NCI-H2196 treated with DMSO at 0.1 percent for 48 hours (cell line): ENCODE data around the gene CREB3L2.
"Not testable (repeated sequence)": the region's sequence is repeated elsewhere in the genome, so short reads cannot be mapped to it uniquely, and the experiment has no call there.

Experiments
- DNase-seq: peaks from one replicate; lab custom pipeline; 2025; ENCODE audit not compliant: unreplicated experiment; lab: John Stamatoyannopoulos, UW

The CREB3L2 gene

DNA sequence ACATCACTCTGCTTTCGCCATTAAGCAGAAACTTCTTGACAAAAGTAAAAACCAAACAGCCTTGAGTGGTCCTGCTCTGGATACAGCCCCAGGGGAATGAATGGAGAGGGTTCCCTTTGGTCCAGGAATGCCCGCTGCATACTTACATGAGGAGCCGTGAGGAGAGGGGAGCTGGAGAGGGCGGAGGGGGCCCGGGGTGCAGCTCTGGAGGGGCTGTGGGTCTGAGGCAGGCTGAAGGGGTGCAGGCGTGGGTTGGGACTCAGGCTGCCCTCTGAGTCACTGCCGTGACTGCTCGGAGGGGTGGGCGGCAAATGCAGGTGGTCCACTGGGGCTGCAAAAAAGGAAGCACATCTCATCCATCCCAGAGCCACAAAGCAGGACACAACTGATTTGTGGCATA lies 93.8 kb downstream of the CREB3L2 start:
- no peak for DNase-seq

DNA sequence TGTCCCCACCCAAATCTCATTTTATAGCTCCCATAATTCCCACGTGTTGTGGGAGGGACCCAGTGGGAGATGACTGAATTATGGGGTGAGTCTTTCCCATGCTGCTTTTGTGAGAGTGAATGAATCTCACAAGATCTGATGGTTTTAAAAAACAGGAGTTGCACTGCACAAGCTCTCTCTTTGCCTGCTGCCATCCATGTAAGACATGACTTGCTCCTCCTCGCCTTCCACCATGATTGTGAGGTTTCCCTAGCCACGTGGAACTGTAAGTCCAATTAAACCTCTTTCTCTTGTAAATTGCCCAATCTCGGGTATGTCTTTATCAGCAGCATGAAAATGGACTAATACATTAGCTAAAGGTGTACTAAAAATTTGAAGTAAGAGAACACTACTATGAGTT lies 95.2 kb downstream of the CREB3L2 start:
- not testable (repeated sequence) for DNase-seq

DNA sequence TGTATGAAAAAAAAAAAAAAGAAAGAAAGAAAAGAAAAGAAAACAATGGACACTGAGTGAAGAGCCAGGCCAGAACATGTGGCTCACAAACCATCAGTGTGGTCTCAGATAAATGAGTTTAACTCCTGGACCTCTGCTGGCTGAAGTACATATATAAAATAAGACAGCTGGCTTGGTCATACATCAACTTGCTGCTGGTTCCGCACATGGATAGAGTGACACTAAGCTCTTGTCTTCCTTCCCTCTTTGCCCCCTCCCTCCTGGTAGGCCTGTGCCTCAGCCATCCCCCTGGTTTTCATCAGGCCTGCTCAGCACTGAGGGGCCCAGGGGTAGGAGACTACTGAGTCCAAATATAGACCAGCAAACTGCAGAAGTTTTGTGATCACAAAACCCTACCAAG lies 97.1 kb downstream of the CREB3L2 start:
- no peak for DNase-seq

- DNase-seq: peak; percentile 53
Measured at GRCh38 chr7:137903382-137904169, 98.3 kb downstream of the CREB3L2 start.

DNA sequence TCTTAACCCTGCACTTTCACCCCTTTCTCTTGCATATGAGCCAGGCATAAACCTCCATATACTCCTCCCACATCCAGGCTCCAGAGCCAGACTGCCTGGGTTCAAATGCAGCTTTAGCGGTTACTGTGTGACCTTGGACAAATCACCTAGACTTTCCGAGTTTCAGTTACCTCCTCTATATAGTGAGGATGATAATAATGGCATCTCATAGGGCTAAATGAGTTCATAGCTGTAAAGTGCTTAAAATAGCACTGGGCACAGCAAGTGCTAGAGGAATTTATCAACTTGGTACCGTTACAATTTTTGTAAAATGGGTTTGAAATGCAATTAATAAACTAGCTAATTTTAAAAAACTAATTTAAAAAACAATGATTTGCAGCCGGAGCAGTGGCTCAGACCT lies 101.7 kb downstream of the CREB3L2 start:
- no peak for DNase-seq

- peak; percentile 45 for DNase-seq
Measured at GRCh38 chr7:137898839-137899721, 102.8 kb downstream of the CREB3L2 start.

DNA sequence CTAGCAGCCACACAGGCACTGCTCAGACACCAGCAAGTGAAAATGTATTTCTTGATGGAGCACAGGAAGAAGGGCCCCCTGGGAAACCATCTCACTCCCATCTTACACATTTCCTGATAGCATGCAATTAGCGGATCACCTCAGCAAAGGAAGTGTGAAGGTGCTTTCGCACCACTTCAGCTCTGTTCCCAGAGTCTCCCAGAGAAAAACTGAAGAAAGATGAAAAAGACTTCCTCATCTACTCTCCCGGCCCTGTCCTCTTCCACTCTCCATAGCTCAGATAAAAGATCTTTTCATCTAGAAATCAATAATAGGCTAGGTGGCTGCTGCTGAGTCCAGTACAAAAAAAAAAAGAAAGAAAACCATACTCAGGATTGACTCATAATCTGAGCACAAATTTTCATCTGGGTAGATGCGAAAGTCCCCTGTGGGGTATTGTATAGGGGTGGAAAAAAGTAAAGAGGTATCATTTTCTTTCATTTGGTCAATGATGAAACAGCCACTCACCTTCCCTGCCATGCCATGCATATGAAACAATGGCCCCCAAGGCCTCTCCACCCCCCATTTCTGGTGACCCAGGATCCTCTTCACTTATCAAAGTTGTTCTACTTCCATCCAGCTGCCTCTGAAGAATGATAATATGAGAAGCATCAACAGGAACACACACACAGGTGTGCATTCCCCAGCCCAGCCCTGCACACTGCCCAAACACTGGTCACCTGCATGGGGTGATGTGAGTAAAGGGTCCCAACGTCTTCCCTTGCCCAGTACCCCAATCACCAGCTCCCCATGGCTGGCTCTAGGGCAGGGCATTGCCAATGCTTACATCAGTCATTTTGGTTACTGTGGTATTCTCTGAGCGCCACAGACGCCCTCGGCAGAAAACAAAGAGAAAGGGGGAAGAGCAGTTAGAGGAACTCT lies 106.3 kb downstream of the CREB3L2 start:
- DNase-seq: no peak

DNA sequence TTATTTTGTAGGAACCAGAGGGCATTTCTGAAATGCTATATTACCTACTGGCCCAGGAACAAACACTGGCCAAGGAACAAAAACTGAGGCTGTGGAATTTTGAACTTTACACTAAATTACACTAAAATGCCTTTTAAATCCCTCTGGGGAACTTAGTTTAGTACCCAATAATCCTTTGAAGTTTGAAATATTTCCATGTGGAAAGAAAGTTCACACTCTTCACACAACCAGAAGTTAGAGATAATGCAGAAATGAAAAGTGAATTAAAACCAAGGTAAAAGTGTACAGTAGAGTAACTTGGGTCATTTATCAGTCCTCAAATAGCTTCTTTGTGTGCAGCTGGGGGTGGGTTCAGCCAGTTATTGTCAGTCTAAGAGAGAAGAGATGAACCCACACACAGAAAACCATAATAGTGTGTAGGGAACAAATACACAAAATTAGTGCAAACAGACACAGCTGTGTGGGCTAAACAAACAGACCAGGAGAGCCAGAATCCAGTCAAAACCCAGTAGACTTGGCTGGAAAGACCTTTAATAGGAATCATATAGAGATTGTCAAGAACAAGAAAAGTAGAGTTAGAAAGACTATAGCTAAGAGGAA lies 108.6 kb downstream of the CREB3L2 start:
- DNase-seq: no peak

GRCh38 chr7:137891016-137891655 lies 110.8 kb downstream of the CREB3L2 start:
- no peak for DNase-seq

DNA sequence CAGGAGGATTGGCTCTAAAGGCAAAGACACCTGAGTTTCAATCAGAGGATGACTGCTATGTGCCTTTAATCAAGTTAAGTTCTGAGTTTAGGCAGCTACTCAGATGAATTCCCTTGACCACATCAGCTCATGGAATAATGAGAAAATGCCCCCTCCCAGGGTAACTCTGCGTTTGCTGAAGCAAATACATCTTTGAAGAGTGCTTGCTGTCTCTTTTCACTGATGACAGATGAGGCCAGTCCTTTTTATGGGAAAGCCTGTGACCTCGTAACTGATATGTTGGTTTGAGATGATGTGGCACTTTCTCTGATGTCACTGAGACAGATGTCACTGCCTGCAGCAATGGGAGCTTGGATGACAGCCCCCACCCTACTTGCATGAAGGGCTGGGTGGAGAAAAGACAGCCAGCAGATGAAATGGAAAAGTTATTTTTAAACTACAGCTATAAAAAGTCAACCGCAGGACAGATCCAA lies 111.4 kb downstream of the CREB3L2 start:
- no peak for DNase-seq

DNA sequence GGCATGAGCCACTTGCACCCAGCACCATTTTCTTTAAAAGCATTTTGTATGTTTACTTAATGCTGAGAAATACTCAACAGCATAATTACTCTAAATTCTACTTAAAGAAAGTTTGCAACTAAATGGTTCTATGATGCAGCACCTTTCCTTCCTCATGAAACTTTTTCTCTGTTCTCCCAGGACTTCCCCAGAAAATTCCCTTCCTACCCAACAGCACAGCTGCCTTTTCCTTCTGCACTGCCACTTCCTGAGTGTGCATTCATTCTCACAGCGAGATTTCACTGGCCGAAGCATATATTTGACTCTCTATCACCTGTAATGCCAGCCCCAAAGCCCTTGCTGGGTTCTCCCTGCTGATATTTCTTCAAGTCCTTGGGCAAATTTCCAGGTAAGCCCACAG lies 113.6 kb downstream of the CREB3L2 start:
- no peak for DNase-seq

DNA sequence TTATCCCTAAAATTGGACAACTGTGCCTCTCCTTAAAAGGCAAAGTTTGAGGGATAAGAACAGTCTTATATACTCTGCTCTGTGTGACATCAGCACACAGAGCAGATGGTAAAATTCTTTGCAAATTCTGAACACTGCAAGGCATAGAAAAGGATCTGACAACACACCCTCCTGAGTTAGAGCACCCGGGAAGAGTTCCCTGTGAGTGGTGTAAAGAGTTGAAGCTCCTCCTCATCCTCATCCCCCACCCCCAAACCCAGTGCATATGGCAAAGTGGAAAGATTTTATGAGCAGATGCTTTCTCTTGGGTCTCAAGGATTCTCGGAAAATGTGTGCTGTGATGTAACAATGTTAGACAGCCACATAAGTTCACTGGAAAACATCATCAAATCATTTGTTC lies 115.1 kb downstream of the CREB3L2 start:
- no peak for DNase-seq

DNA sequence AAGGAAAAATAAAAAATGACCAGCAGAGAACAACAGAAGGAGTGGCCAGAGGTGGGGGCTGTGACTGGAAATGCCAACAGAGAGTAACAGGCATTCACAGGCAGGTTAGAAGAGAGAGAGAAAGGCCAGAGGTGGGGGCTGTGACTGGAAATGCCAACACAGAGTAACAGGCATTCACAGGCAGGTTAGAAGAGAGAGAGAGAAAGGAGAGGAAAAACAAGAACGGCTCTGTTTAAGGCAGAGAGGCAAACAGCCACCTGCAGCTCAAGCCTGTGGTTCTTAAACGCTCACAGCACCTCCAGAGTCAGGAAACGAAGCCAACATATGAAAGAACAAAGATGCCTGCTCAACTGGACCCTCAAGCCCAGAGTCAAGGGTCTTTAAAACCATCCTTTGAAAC lies 115.6 kb downstream of the CREB3L2 start:
- no peak for DNase-seq

GRCh38 chr7:137885678-137886077 lies 116.2 kb downstream of the CREB3L2 start:
- DNase-seq: no peak

- DNase-seq: no peak
Measured at GRCh38 chr7:137882806-137883205, 119.1 kb downstream of the CREB3L2 start.

DNA sequence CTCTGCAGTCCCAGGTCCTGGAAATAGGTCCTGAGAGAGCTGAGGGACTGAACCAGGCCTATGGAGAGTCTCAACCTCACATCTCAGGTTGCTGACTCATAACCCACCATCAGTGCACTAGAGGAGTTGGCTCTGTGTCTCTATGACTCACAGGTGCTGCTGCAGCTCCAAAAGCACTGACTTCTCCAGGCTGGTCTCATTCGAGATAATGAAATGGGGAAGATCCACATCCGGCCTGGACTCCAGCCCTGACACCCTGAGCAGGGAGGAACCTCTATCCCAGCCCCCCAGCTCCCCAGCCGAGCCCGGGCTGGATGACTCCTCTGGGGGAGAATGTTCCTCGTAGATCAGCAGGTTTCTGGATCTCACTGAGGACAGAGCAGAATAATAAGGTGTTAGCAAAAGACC lies 119.6 kb downstream of the CREB3L2 start:
- DNase-seq: no peak

GRCh38 chr7:137881607-137882260 lies 120.2 kb downstream of the CREB3L2 start:
- no peak for DNase-seq

DNA sequence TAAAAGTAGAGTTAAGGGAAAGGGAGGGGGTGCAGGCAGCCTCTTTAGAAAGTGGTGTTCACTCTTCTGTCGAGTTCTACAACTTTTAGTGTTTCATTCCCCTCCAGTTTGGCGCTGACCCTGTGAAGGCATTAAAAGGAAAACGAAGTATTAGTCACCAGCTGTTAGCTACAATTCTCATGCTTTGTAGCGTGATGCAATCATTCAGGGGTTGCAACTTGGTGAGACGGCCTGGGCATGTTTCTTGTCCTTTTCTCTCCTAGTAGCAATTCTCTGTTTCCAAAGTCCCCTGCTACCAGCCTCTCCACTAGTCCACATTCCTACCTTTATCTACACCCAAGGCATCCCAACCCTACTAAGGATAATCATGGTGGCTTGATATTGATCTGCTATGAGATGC lies 121.5 kb downstream of the CREB3L2 start:
- no peak for DNase-seq

GRCh38 chr7:137879357-137880158 lies 122.3 kb downstream of the CREB3L2 start:
- no peak for DNase-seq
